Endothelial cell (in vitro differentiated cells): Measurements from ENCODE around the gene SYT12. TPM values are rescaled to one million over a fixed set of nuclear protein-coding genes. Genes with fewer than 3 reads are reported as not detected.

Source experiments
- DNase-seq: peaks from one replicate; pipeline ENCODE4 v3.0.0; 2021; ENCODE audit warnings: low spot score
- H3K27ac Mint-ChIP-seq: one replicate; pipeline ENCODE4 v1.8.0; 2021; ENCODE audit warnings: mixed read lengths, inconsistent platforms; ENCODE audit not compliant: unreplicated experiment
- H3K27me3 Mint-ChIP-seq: one replicate; pipeline ENCODE4 v1.8.0; 2021; ENCODE audit warnings: mild to moderate bottlenecking, moderate library complexity, mixed read lengths, inconsistent platforms; ENCODE audit not compliant: unreplicated experiment
- H3K36me3 Mint-ChIP-seq: one replicate; pipeline ENCODE4 v1.8.0; 2021; ENCODE audit warnings: mild to moderate bottlenecking, low read depth, mixed read lengths, inconsistent platforms; ENCODE audit not compliant: unreplicated experiment
- H3K4me1 Mint-ChIP-seq: one replicate; pipeline ENCODE4 v1.8.0; 2021; ENCODE audit warnings: mild to moderate bottlenecking, mixed read lengths, inconsistent platforms; ENCODE audit not compliant: unreplicated experiment
- H3K4me3 Mint-ChIP-seq: one replicate; pipeline ENCODE4 v1.8.0; 2021; ENCODE audit warnings: mild to moderate bottlenecking, mixed read lengths, inconsistent platforms; ENCODE audit not compliant: unreplicated experiment
- H3K9me3 Mint-ChIP-seq: one replicate; pipeline ENCODE4 v1.8.0; 2021; ENCODE audit warnings: mixed read lengths, inconsistent platforms; ENCODE audit not compliant: unreplicated experiment
- CTCF ChIP-seq: fragments of 200-600 bp; sonication (generic); IDR thresholded peaks from one replicate; pipeline ENCODE4 v1.5.0; 2021; ENCODE audit warnings: antibody characterized with exemption; ENCODE audit not compliant: unreplicated experiment
- total RNA-seq: library from RNA; stranded (reverse); fragmentation: NEBNext Ultra II Directional; extraction: Animal tissue kit (Norgen Biotek cat#: 25700); gene quantifications from one replicate; pipeline ENCODE4 v1.2.1, GENCODE V29; 2021; ENCODE audit not compliant: unreplicated experiment

SYT12 gene
- total RNA-seq, 1 donor from 2014 or later = 0.82 TPM

GRCh38 chr11:67029146-67029545 is 6.2 kb downstream of the SYT12 start:
- no peaks in the 10 kb centered on the region for H3K4me1 Mint-ChIP-seq
- H3K27me3 Mint-ChIP-seq = peaks cover 6% of the 10 kb centered on the region
- H3K36me3 Mint-ChIP-seq = no peaks in the 10 kb centered on the region
- no peak for TF ChIP-seq CTCF
- DNase-seq = no peak
- H3K9me3 Mint-ChIP-seq = no peaks in the 10 kb centered on the region
- H3K27ac Mint-ChIP-seq = no peak overlapping the region
- no peak overlapping the region for H3K4me3 Mint-ChIP-seq

- Mint-ChIP-seq H3K9me3 (no peaks in the 10 kb centered on the region), H3K27ac (no peak overlapping the region), H3K36me3 (no peaks in the 10 kb centered on the region), H3K27me3 (peaks cover 6% of the 10 kb centered on the region), H3K4me1 (no peaks in the 10 kb centered on the region), H3K4me3 (no peak overlapping the region)
- DNase-seq = no peak
- no peak for TF ChIP-seq CTCF
Observed at GRCh38 chr11:67030976-67031375, 8.0 kb downstream of the SYT12 start.

GRCh38 chr11:67031791-67032561 is 9.0 kb downstream of the SYT12 start:
- Mint-ChIP-seq H3K27ac (peak overlapping the region; percentile 78), H3K9me3 (no peaks in the 10 kb centered on the region), H3K4me3 (no peak overlapping the region), H3K4me1 (no peaks in the 10 kb centered on the region), H3K27me3 (peaks cover 6% of the 10 kb centered on the region), H3K36me3 (no peaks in the 10 kb centered on the region)
- no peak for TF ChIP-seq CTCF
- no peak for DNase-seq

- no peak overlapping the region for H3K27ac Mint-ChIP-seq
Observed at GRCh38 chr11:67032830-67033551, 10.1 kb downstream of the SYT12 start.

More at GRCh38 chr11:67032830-67033551, 10.1 kb downstream of the SYT12 start:
- no peak overlapping the region for H3K4me3 Mint-ChIP-seq
- H3K27me3 Mint-ChIP-seq = peaks cover 6% of the 10 kb centered on the region
- no peaks in the 10 kb centered on the region for H3K9me3 Mint-ChIP-seq
- no peak for DNase-seq
- TF ChIP-seq CTCF = no peak
- no peaks in the 10 kb centered on the region for H3K4me1 Mint-ChIP-seq
- no peaks in the 10 kb centered on the region for H3K36me3 Mint-ChIP-seq
